ENCODE measurements around the gene WDR37.

The WDR37 gene

DNA sequence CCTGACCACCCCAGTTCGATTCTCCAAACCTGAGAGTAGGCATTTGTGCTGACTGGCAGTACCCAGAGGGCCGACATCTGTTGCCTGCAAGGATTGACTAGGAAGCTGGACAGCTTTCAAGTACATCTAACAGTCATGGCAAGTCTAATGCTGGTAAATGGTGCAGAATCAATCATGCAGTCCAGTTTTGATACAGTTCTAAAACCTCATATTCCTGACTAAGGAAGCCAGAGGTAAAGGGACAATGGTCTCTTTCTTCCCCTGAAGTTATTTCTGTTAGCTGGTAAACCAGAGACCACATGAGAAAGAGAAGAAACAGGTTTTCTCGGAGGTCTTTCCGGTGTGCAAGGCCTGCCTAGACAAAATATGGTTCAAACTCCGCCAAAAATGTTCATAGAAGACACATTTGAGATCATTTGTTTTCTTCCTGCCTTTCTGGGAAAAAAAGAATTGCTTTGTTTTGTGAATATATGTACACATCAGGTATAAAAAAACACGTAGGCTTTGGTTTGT is 97.1 kb downstream of the WDR37 start:
- no peak overlapping the region for H3K27ac ChIP-seq
- H3K36me3 ChIP-seq, result no peaks in the 10 kb centered on the region
- no peaks in the 10 kb centered on the region for H3K27me3 ChIP-seq (ENCODE audit: insufficient read depth, low read depth, severe bottlenecking)
- TF ChIP-seq, protein P1, sequence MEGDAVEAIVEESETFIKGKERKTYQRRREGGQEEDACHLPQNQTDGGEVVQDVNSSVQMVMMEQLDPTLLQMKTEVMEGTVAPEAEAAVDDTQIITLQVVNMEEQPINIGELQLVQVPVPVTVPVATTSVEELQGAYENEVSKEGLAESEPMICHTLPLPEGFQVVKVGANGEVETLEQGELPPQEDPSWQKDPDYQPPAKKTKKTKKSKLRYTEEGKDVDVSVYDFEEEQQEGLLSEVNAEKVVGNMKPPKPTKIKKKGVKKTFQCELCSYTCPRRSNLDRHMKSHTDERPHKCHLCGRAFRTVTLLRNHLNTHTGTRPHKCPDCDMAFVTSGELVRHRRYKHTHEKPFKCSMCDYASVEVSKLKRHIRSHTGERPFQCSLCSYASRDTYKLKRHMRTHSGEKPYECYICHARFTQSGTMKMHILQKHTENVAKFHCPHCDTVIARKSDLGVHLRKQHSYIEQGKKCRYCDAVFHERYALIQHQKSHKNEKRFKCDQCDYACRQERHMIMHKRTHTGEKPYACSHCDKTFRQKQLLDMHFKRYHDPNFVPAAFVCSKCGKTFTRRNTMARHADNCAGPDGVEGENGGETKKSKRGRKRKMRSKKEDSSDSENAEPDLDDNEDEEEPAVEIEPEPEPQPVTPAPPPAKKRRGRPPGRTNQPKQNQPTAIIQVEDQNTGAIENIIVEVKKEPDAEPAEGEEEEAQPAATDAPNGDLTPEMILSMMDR (IDR thresholded peaks at IDR 0.05; ENCODE audit: low read depth, low read length), result no peak
- DNase-seq, result no peak
- H3K9me3 ChIP-seq (ENCODE audit: severe bottlenecking), result no peaks in the 10 kb centered on the region
- no peak overlapping the region for H3K4me3 ChIP-seq (ENCODE audit: low read depth, low read length)

DNA sequence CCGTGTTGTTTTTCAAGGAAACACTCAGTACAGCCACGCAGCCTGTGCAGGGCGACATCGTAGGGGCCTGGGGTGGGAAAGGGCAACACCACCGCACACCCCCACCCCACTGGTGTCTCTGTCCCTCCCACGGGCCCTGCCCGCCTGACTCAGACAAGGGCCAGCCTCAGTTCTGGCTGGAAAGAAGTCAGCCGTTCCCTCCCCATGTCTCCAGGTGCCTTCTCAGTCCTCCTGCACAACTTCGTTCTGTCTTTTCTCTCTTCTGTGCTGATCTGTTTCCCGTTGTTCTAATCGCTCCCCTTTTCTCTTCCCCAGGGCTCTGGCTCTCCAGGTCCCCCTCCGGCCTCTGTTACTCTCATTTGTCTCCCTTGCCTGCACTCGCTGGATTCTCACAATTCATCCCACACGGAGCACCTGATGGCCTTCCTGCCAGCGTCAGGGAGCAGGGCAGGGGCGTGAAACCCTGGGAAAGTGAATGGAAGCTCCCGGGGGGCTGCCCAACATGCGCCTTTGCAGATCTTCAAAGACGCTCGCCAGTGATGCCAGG is 97.7 kb downstream of the WDR37 start:
- Histone ChIP-seq H3K27ac (no peak overlapping the region), H3K27me3 (ENCODE audit: insufficient read depth, low read depth, severe bottlenecking) (no peaks in the 10 kb centered on the region), H3K9me3 (ENCODE audit: severe bottlenecking) (no peaks in the 10 kb centered on the region), H3K36me3 (no peaks in the 10 kb centered on the region), H3K4me3 (ENCODE audit: low read depth, low read length) (no peak overlapping the region)
- DNase-seq, result no peak
- TF ChIP-seq, protein P1 (IDR thresholded peaks at IDR 0.05; ENCODE audit: low read depth, low read length), result no peak

DNA sequence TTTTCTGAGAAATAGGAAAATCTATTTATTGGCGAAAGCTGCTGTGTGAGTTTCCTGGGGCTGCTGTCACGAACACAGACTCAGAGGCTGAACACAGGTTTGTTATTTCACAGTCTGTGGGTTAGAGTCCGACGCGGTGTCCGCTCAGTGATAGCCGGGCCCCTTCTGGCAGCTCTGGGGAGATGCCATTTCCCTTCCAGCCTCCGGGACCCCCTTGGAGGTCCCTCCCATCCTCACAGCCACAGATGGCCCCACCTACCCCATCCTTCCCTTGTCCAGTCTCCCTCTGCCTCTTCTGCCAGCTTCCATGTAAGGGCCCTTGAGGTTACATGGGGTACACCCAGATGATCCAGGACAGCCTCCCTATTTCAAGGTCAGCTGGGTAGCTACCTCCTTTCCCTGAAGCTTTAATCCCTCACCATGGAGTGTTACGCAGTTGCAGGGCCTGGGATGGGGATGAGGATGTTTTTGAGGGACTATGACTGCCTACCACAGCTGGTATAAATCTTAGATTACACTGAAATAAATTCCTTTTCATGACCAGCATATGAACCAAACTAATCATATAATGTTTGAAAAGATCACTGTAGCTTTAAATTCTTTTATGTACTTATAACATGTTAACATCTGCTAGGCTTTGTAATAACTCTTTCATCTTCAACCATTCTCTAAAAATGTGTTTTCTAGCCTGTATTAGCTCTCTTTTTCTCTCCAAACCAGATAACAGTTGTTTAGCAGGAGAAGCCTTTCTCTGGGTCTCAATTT is 98.5 kb downstream of the WDR37 start:
- H3K36me3 ChIP-seq, result no peaks in the 10 kb centered on the region
- DNase-seq, result no peak
- H3K9me3 ChIP-seq (ENCODE audit: severe bottlenecking), result no peaks in the 10 kb centered on the region
- H3K27ac ChIP-seq, result no peak overlapping the region
- TF ChIP-seq, protein P1 (IDR thresholded peaks at IDR 0.05; ENCODE audit: low read depth, low read length), result no peak
- H3K4me3 ChIP-seq (ENCODE audit: low read depth, low read length), result no peak overlapping the region
- H3K27me3 ChIP-seq (ENCODE audit: insufficient read depth, low read depth, severe bottlenecking), result no peaks in the 10 kb centered on the region

DNA sequence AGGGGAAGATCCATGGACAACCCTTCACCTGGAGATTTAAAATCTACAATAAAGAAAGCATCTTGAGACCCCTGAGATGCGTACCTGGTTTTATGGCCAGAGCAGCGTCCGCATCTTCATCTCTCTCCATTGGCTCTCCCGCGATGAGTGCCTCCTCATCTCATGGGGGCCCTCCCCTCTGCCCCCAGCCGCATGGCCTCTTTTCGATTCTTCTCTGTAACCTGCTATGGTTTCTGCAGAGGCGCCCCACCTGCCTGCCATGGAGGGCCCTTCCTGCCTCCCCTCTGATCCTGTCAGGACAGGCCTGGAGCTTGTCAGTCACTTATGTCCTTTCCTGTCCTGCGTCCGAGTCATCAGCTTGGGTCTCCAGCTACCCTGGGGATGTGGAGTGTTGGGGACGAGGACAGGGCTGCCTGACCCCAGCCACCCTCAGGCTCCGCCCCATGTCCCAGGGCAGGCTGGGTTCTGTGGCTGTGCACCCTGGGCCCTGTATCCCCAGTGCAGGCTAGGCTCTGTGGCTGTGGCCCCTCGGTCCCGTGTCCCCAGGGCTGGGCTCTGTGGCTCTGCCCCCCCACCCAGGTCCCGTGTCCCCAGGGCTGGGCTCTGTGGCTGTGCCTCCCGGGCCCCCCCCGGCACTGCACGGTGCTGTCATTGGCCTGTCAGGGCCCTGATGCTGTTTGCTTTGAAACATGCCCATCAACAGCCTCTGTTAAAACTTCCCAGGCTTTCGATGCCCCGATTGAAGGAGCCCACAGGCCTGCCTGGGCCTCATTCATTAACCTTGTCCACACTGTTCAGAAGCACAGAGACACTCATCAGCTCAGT is 99.8 kb downstream of the WDR37 start:
- no peaks in the 10 kb centered on the region for H3K9me3 ChIP-seq (ENCODE audit: severe bottlenecking)
- H3K27me3 ChIP-seq (ENCODE audit: insufficient read depth, low read depth, severe bottlenecking), result no peaks in the 10 kb centered on the region
- DNase-seq, result no peak
- H3K27ac ChIP-seq, result no peak overlapping the region
- no peak overlapping the region for H3K4me3 ChIP-seq (ENCODE audit: low read depth, low read length)
- TF ChIP-seq, protein P1 (IDR thresholded peaks at IDR 0.05; ENCODE audit: low read depth, low read length), result no peak
- H3K36me3 ChIP-seq, result no peaks in the 10 kb centered on the region

DNA sequence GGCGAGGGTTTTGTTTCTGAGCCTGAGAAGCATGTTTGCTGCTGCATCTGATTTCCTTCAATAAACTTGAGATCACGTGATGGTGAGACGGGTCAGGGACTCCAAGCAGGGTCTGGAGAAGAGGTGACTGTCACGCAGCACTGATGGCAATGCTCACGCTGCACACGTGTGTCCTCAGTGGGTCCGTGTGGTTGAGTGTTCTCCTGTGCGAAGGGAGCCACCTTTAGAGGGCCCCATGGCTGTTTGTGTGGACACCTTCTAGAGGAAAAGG is 100.4 kb downstream of the WDR37 start:
- TF ChIP-seq, protein P1 (IDR thresholded peaks at IDR 0.05; ENCODE audit: low read depth, low read length), result no peak
- no peaks in the 10 kb centered on the region for H3K9me3 ChIP-seq (ENCODE audit: severe bottlenecking)
- H3K4me3 ChIP-seq (ENCODE audit: low read depth, low read length), result no peak overlapping the region
- no peaks in the 10 kb centered on the region for H3K36me3 ChIP-seq
- DNase-seq, result no peak
- H3K27me3 ChIP-seq (ENCODE audit: insufficient read depth, low read depth, severe bottlenecking), result no peaks in the 10 kb centered on the region
- no peak overlapping the region for H3K27ac ChIP-seq

All from WERI-Rb-1 (cell line).